ENCODE measurements around the gene HOXB2.
A peak's percentile ranks its signal among the peaks of the same experiment; 100 is the strongest.

HOXB2 gene

GRCh38 chr17:48565925-48566710 lies 21.2 kb upstream of the HOXB2 start:
- DNase-seq = no peak

- no peak for DNase-seq
Measured at GRCh38 chr17:48565022-48565554, 20.2 kb upstream of the HOXB2 start.

- DNase-seq = peak; percentile 53
Measured at GRCh38 chr17:48564188-48565021, 19.5 kb upstream of the HOXB2 start.

- no peak for DNase-seq
Measured at GRCh38 chr17:48563867-48564187, 18.9 kb upstream of the HOXB2 start.

- no peak for DNase-seq
Measured at GRCh38 chr17:48563385-48563838, 18.5 kb upstream of the HOXB2 start.

- DNase-seq = no peak
Measured at GRCh38 chr17:48562934-48563333, 18.0 kb upstream of the HOXB2 start.

GRCh38 chr17:48561884-48562810 lies 17.2 kb upstream of the HOXB2 start:
- DNase-seq = no peak

- DNase-seq = no peak
Measured at GRCh38 chr17:48559840-48560817, 15.2 kb upstream of the HOXB2 start.

GRCh38 chr17:48559122-48559839 lies 14.4 kb upstream of the HOXB2 start:
- no peak for DNase-seq

- DNase-seq = no peak
Measured at GRCh38 chr17:48558831-48559121, 13.9 kb upstream of the HOXB2 start.

- no peak for DNase-seq
Measured at GRCh38 chr17:48558057-48558830, 13.3 kb upstream of the HOXB2 start.

- DNase-seq = no peak
Measured at GRCh38 chr17:48556576-48557401, 11.9 kb upstream of the HOXB2 start.

GRCh38 chr17:48556229-48556575 lies 11.3 kb upstream of the HOXB2 start:
- DNase-seq = no peak

- DNase-seq = peak; percentile 91
Measured at GRCh38 chr17:48555258-48556228, 10.6 kb upstream of the HOXB2 start.

- DNase-seq = no peak
Measured at GRCh38 chr17:48554412-48555257, 9.7 kb upstream of the HOXB2 start.

- no peak for DNase-seq
Measured at GRCh38 chr17:48553826-48554225, 8.9 kb upstream of the HOXB2 start.

- no peak for DNase-seq
Measured at GRCh38 chr17:48553190-48553547, 8.3 kb upstream of the HOXB2 start.
